ENCODE data around the gene TSTD1.
"Not testable (repeated sequence)": the region's sequence is repeated elsewhere in the genome, so short reads cannot be mapped to it uniquely, and the experiment has no call there.

Gene TSTD1

GRCh38 chr1:161009602-161010211 lies 29.1 kb downstream of the TSTD1 start:
- DNase-seq (ENCODE audit: low read depth in 2 of 2), result no peak

DNA sequence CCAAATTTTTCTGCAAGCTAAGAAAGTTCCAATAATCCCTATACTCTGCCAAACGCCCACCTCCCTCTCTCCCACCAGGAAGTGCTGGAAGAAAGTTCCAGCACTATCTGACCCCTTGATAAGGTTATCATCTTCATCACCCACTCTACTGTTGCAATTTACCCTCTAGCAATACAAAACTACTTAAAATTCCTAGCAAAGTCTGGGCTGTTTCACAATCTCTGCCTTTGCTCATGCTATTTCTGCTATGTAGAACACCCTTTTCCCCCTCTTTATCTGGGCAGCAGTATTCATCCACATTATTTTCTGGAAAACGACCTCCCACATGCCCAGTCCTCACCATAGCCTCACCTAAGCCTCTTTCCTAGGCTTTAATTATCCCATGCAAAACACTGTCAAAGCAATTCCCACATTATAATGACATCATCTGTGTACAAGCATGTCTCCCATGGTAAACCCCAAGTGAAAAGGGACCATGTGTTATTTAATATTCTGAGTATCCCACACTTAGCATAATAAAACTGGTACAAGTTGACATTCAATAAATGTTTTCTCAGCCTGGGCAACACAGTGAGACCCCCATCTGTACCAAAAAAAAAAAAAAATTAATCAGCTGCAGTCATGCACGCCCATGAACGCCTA lies 29.8 kb downstream of the TSTD1 start:
- DNase-seq (ENCODE audit: low read depth in 2 of 2), result no peak

- DNase-seq (ENCODE audit: low read depth in 2 of 2), result no peak
Measured at GRCh38 chr1:161007369-161007768, 31.4 kb downstream of the TSTD1 start.

GRCh38 chr1:161006563-161006962 lies 32.2 kb downstream of the TSTD1 start:
- DNase-seq (ENCODE audit: low read depth in 2 of 2), result no peak

DNA sequence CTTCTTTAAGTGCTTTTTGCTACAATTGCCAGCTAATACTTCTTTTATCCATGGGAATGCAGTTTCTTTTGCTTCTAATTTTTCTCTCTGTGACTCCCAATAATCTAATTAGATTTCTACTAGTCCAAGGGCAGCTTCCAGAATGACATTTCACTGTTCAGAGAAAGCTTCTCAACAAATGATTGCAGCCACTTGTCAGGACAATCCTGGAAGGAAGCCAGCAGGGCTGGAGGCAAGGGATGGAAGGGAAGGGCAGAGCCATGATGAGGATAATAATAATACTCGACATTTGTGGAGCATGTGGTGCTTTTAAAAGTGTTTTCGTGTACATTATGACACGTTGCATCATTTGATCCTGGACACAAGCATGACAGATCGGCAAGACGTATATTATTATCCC lies 37.2 kb downstream of the TSTD1 start:
- DNase-seq (ENCODE audit: low read depth in 2 of 2), result no peak

- DNase-seq (ENCODE audit: low read depth in 2 of 2), result no peak
Measured at GRCh38 chr1:161000736-161001480, 37.9 kb downstream of the TSTD1 start.

DNA sequence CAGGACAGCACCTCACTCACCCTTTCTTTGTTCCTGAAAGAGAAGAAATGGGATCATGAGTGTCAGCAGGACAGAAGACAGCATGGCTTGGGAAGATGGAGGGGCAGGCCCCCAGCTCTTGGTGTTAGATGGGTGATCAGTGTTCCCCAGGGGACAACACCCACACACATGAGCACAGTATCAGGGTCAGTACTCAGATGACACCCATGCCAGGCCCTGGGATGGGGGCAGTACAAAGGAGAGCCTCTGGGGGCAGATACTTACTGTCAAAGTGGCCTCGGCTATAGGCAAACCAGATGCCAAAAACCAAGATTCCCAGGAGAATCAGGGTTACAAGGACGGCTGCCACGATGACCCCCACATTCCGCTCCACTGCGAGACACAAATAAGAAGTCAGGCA lies 39.4 kb downstream of the TSTD1 start:
- DNase-seq (ENCODE audit: low read depth in 2 of 2), result no peak

- DNase-seq (ENCODE audit: low read depth in 2 of 2), result peak; percentile 31 to 32
Measured at GRCh38 chr1:160997323-160998038, 41.3 kb downstream of the TSTD1 start.

DNA sequence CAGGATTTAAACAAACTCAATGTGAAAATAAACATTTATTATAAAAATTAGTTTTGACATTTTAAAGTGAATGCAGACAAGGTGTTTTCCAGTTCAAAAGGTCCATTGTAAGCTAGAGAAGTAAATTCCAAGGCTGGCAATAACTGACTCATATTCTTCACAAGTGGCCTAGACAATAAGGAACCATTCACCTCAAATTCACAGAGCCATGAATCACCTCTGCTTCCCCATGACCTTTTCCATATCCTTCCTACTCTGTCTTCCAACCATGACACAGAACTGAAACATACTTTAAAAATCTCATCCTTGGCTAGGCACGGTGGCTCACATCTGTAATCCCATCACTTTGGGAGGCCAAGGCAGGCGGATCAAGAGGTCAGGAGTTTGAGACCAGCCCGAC lies 42.6 kb downstream of the TSTD1 start:
- DNase-seq (ENCODE audit: low read depth in 2 of 2), result no peak

DNA sequence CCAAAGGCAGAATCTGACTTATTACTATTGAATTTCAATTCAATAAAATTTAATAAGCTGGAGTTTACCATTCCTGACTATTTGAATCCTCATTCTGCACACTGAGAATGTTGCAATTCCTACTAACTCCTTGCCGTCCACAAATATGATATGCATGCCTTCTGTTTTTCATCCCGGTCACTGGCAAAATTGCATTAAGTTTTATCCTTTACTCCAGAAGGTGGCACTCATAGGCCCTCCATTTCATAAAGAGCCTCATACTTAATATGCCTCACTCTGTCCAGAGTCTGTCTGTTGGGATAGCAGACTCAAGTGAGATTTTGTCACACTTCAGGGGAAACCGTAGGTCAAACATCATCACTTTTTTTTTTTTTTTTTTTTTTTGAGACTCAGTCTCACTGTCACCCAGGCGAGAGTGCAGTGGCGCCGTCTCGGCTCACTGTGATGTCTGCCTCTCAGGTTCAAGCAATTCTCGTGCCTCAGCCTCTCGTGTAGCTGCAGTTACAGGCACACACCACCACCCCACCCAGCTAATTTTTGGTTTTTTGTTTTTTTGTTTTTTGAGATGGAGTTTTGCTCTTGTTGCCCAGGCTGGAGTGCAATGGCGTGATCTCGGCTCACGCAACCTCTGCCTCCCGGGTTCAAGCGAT lies 45.1 kb downstream of the TSTD1 start:
- no peak for DNase-seq (ENCODE audit: low read depth in 2 of 2)

DNA sequence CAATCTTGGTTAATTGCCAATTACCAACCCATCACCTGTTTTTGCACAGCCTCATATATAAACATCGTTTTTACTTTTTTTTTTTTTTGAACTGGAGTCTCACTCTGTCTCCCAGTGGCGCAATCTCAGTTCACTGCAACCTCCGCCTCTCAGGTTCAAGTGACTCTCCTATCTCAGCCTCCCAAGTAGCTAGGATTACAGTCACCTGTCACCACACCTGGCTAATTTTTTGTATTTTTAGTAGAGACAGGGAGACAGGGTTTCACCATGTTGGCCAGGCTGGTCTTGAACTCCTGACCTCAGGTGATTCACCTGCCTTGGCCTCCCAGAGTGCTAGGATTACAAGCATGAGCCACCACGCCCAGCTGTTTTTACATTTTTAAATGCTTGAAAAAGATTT lies 46.7 kb downstream of the TSTD1 start:
- DNase-seq (ENCODE audit: low read depth in 2 of 2), result not testable (repeated sequence)
